Endodermal cell (in vitro differentiated cells): Measurements from ENCODE around the gene CD151. TPM values are rescaled to one million over a fixed set of nuclear protein-coding genes. Genes with fewer than 3 reads are reported as not detected.
A peak's percentile ranks its signal among the peaks of the same experiment; 100 is the strongest.

Experiments
- DNase-seq: peaks from one replicate; pipeline ENCODE4 v3.0.0-alpha.2; 2017
- H3K27ac ChIP-seq: 2 replicates; pipeline ENCODE4 v1.5.1; 2013; ENCODE audit warnings: mild to moderate bottlenecking, low read depth, low read length, moderate library complexity
- H3K27me3 ChIP-seq: 2 replicates; pipeline ENCODE4 v1.6.1; 2013; ENCODE audit warnings: mild to moderate bottlenecking, low read length, moderate library complexity; ENCODE audit not compliant: insufficient read depth, control insufficient read depth, poor library complexity, severe bottlenecking
- H3K36me3 ChIP-seq: 2 replicates; pipeline ENCODE4 v1.7.0; 2013; ENCODE audit warnings: mild to moderate bottlenecking, low read length, moderate library complexity; ENCODE audit not compliant: control insufficient read depth, insufficient read depth
- H3K4me1 ChIP-seq: one replicate; pipeline ENCODE4 v1.7.0; 2013; ENCODE audit warnings: low read length; ENCODE audit not compliant: control insufficient read depth, insufficient read depth
- H3K4me3 ChIP-seq: 2 replicates; pipeline ENCODE4 v1.5.1; 2013; ENCODE audit warnings: mild to moderate bottlenecking, low read length, moderate library complexity
- H3K9ac ChIP-seq: 2 replicates; pipeline ENCODE4 v1.6.1; 2013; ENCODE audit warnings: mild to moderate bottlenecking, low read length, moderate library complexity; ENCODE audit not compliant: poor library complexity, severe bottlenecking; ENCODE audit errors: extremely low read depth
- H3K9me3 ChIP-seq: 2 replicates; pipeline ENCODE4 v1.6.1; 2013; ENCODE audit warnings: mild to moderate bottlenecking, low read length, moderate library complexity; ENCODE audit not compliant: control insufficient read depth
- H3K27ac Mint-ChIP-seq: 2 replicates; pipeline ENCODE4 v1.8.0; 2020; ENCODE audit warnings: mixed read lengths
- H3K27me3 Mint-ChIP-seq: 2 replicates; pipeline ENCODE4 v1.8.0; 2021; ENCODE audit warnings: mild to moderate bottlenecking, mixed read lengths; ENCODE audit not compliant: insufficient read depth
- H3K36me3 Mint-ChIP-seq: 2 replicates; pipeline ENCODE4 v1.8.0; 2020; ENCODE audit warnings: low read depth, mixed read lengths
- H3K4me1 Mint-ChIP-seq: 2 replicates; pipeline ENCODE4 v1.8.0; 2020; ENCODE audit warnings: mixed read lengths
- H3K4me3 Mint-ChIP-seq: 2 replicates; pipeline ENCODE4 v1.8.0; 2020; ENCODE audit warnings: mild to moderate bottlenecking, moderate library complexity, mixed read lengths
- H3K9me3 Mint-ChIP-seq: 2 replicates; pipeline ENCODE4 v1.8.0; 2020; ENCODE audit warnings: mild to moderate bottlenecking, mixed read lengths
- CTCF ChIP-seq: fragments of 200-600 bp; sonication (generic); conservative IDR thresholded peaks from 2 replicates; pipeline ENCODE4 v1.5.0; 2021; ENCODE audit warnings: antibody characterized with exemption, mild to moderate bottlenecking
- WGBS, 2 experiments: methylation state at CpG; one replicate each; pipeline versions ENCODE4 v1.1.5 to v1.1.7; 2013; ENCODE audit warnings: missing lambda C conversion rate in 2 of 2, mixed read lengths in 1 of 2; ENCODE audit not compliant: insufficient coverage in 1 of 2, insufficient read length in 1 of 2; 5-methylcytosine and 5-hydroxymethylcytosine counted together
- total RNA-seq, 2 donors: library from RNA; stranded (reverse); fragmentation: NEBNext Ultra II Directional in 1 of 2; extraction: Animal tissue kit (Norgen Biotek cat#: 25700) in 1 of 2; gene quantifications; 2 replicates in 1 of 2; 3 replicates in 1 of 2; pipeline ENCODE4 v1.2.1, GENCODE V29; 2021

Gene CD151
- total RNA-seq, 2 donors from 2014 or later = 139 to 165 TPM

GRCh38 chr11:788953-789940 lies 43.5 kb upstream of the CD151 start:
- WGBS, 2 experiments = 73 to 88% methylated on average over 9 to 31 of the region's 31 CpGs
- Histone ChIP-seq H3K4me3 (no peak overlapping the region), H3K4me1 (no peaks in the 10 kb centered on the region), H3K9me3 (no peaks in the 10 kb centered on the region), H3K27ac (no peak overlapping the region), H3K36me3 (peaks cover 7% of the 10 kb centered on the region), H3K9ac (no peak overlapping the region), H3K27me3 (no peaks in the 10 kb centered on the region)
- Mint-ChIP-seq H3K4me3 (no peak overlapping the region), H3K36me3 (peaks cover 12% of the 10 kb centered on the region), H3K9me3 (no peaks in the 10 kb centered on the region), H3K27me3 (peaks cover 3% of the 10 kb centered on the region), H3K27ac (no peak overlapping the region), H3K4me1 (no peaks in the 10 kb centered on the region)
- DNase-seq = no peak
- TF ChIP-seq CTCF = no peak

DNA sequence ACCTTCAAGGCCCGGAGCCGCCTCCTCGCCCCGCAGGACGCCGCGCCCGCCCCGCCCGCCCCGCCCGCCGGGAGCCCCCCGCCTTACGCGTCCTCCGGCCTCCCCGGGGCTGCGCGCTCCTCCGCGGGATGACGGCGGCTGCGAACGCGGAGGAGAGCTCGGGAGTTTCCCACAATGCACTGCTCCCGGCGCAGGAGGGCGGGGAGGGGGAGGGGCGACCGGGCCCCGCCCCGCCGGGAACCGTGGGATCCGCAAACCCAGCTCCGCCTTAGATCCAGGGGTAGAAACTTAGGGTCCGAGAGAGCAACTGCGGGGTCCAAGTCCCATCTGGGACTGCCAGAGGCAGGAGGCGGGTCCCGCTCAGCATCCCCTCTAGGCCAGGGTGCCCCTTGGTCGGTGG lies 42.8 kb upstream of the CD151 start, which contains the start of gene CEND1:
Gene CEND1 (minus strand): TSS at position 148 of the 400 bp plus-strand sequence. CDS start 1,514 bp downstream, outside the sequence.
- H3K4me3 ChIP-seq = no peak within 1 kb of the TSS

More for the DNA sequence above, 42.8 kb upstream of the CD151 start, which contains the start of gene CEND1:
- Mint-ChIP-seq H3K27ac (no peak within 1 kb of the TSS), H3K27me3 (peaks cover 3% of the 10 kb centered on the region), H3K9me3 (no peaks in the 10 kb centered on the region), H3K36me3 (peaks cover 10% of the 10 kb centered on the region), H3K4me1 (no peaks in the 10 kb centered on the region), H3K4me3 (no peak within 1 kb of the TSS)
- no peak within 1 kb of the TSS for H3K27ac ChIP-seq
- DNase-seq = peak; percentile 78
- TF ChIP-seq CTCF = no peak
- no peaks in the 10 kb centered on the region for H3K27me3 ChIP-seq
- no peaks in the 10 kb centered on the region for H3K4me1 ChIP-seq
- H3K9ac ChIP-seq = no peak within 1 kb of the TSS
- no peaks in the 10 kb centered on the region for H3K9me3 ChIP-seq
- WGBS, 2 experiments = 45 to 53% methylated on average over 6 to 44 of the region's 44 CpGs
- H3K36me3 ChIP-seq = peaks cover 8% of the 10 kb centered on the region
